Measurements from ENCODE around the gene PTBP1.

DNA sequence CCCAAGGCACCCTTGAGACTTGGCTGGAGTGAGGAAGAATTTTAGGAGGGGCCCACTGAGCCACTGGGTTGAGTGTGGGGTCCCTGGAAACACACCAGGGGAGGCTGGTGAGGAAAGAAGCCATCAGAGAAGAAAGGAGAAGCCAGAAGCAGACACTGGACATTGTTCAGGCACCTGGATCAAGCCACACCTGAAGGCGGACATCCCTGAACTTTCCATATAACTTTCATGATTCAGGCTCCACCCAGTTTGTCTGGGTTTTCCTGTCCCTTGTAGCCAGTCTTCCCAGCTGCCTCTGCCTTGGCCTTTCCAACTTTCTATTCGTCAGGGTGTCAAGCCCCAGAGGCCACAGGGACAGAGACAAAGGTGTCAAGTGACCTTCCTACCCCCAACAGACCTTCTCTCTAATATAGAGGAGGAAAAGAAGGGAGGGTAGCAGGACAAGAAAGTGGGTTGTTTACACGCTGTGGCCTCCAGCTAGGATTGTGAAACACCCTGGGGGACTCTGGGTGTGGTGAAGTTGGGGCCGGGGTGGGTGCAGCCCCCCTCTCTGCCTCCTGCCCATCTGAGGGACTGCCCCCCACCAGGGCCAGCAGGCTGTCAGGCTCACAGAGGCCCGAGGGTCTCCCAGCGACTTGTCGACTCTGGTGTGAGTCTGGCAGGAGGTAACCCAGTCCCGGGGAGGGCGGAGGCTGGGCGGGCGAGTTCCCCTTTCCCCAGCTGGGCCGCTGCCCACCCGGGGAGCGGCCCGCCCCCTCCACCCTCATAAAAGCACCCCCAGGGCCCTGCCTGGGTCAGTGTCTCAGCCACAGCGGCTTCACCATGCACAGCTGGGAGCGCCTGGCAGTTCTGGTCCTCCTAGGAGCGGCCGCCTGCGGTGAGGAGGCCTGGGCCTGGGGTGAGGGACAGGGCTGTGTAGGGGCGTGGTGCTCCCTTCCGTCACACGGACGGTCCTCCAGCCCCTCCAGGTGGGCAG, 61.9 kb downstream of the PTBP1 start, which contains the start of gene CFD:
- no peak for TF ChIP-seq CTCF (IDR thresholded peaks at IDR 0.05; ENCODE audit: extremely low read depth in 1 of 2, insufficient read depth in 1 of 2, low read depth in 1 of 2, low read length in 2 of 2)
- TF ChIP-seq POLR2AphosphoS5 (IDR thresholded peaks at IDR 0.05; ENCODE audit: insufficient read depth, low read depth, low read length), result no peak
- TF ChIP-seq MYC (IDR thresholded peaks at IDR 0.05; ENCODE audit: low read depth, low read length), result no peak
- TF ChIP-seq, protein P1, sequence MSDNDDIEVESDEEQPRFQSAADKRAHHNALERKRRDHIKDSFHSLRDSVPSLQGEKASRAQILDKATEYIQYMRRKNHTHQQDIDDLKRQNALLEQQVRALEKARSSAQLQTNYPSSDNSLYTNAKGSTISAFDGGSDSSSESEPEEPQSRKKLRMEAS (IDR thresholded peaks at IDR 0.05; ENCODE audit: insufficient read depth, insufficient read length), result no peak
- TF ChIP-seq POLR2A (IDR thresholded peaks at IDR 0.05; ENCODE audit: low read depth, low read length), result no peak
- TF ChIP-seq EZH2 (IDR thresholded peaks at IDR 0.05; ENCODE audit: borderline replicate concordance, low read depth, low read length, severe bottlenecking), result no peak

Measured in endothelial cell of umbilical vein (primary cell).